ENCODE data around the gene HCFC1R1. TPM values are rescaled to one million over a fixed set of nuclear protein-coding genes. Genes with fewer than 3 reads are reported as not detected.

The HCFC1R1 gene
- total and polyA plus RNA-seq, 2 of the 8 experiments (the other 6 are each of a cell fraction or from before 2014, with no cell fraction given) = 72.7 to 138 TPM

GRCh38 chr16:3058139-3059030 lies 34.6 kb upstream of the HCFC1R1 start:
- Histone ChIP-seq H4K8ac (ENCODE audit: extremely low read depth, insufficient read depth, low read length) (peak overlapping the region; percentile 4; the same call in 1 of the 2 replicates), H3K4ac (replicated peaks; ENCODE audit: insufficient read length, low read depth, low read length) (no peak overlapping the region), H3K9me3 (ENCODE audit: insufficient read depth in 2 of 2, low read depth in 1 of 2, low read length in 1 of 2) (no peaks in the 10 kb centered on the region), H2BK5ac (ENCODE audit: low read depth, low read length) (peak overlapping the region; percentile 71; the same call in 1 of the 2 replicates), H4K5ac (ENCODE audit: insufficient read length, low read depth, low read length) (peak overlapping the region; percentile 89), H3K9ac (replicated peaks in 1 of 4; ENCODE audit: extremely low read depth in 1 of 4, low read depth in 3 of 4, low read length in 3 of 4) (peak overlapping the region in 1 of 4 experiments; percentile 58; a peak in 1 of 7 replicates), H2AFZ (ENCODE audit: low read length) (no peak overlapping the region), H3K36me3 (ENCODE audit: control insufficient read depth in 2 of 4, insufficient read depth in 4 of 4, low read length in 3 of 4) (no peaks in the 10 kb centered on the region; a peak in 1 of 8 replicates), H3K79me1 (ENCODE audit: low read depth, low read length) (no peaks in the 10 kb centered on the region), H3K18ac (ENCODE audit: extremely low read depth, low read length) (peak overlapping the region; percentile 48; the same call in 1 of the 2 replicates), H4K20me1 (replicated peaks in 1 of 2; ENCODE audit: control insufficient read depth in 1 of 2, insufficient read depth in 2 of 2, low read length in 2 of 2) (peaks cover 7% of the 10 kb centered on the region in 2 experiments), H3K56ac (replicated peaks; ENCODE audit: insufficient read length, low read depth, low read length) (no peak overlapping the region), H3K23ac (ENCODE audit: insufficient read length) (no peak overlapping the region), H3K27me3 (replicated peaks in 1 of 4; ENCODE audit: control insufficient read depth in 3 of 4, extremely low read depth in 1 of 4, insufficient read depth in 3 of 4, low read length in 3 of 4) (no peaks in the 10 kb centered on the region; a peak in 1 of 7 replicates), H2BK20ac (ENCODE audit: low read length) (no peak overlapping the region), H3K4me2 (ENCODE audit: insufficient read depth in 1 of 2, low read depth in 2 of 2, low read length in 2 of 2) (peak overlapping the region; percentile 49 to 85), H4K91ac (replicated peaks; ENCODE audit: insufficient read length, low read length) (no peak overlapping the region), H2BK12ac (ENCODE audit: low read depth, low read length) (no peak overlapping the region), H2BK15ac (ENCODE audit: low read length) (no peak overlapping the region), H3K79me2 (ENCODE audit: control insufficient read depth in 1 of 2, insufficient read depth in 2 of 2, low read length in 2 of 2) (no peaks in the 10 kb centered on the region), H2BK120ac (replicated peaks; ENCODE audit: low read depth, low read length) (no peak overlapping the region), H3K4me3 (ENCODE audit: extremely low read depth in 1 of 4, insufficient read depth in 2 of 4, low read depth in 3 of 4, low read length in 4 of 4) (peak overlapping the region; percentile 39 to 86 (median 67)), H2AK5ac (ENCODE audit: low read depth, low read length) (no peak overlapping the region), H3K23me2 (ENCODE audit: low read depth, low read length) (peaks cover 6% of the 10 kb centered on the region; the same call in 1 of the 2 replicates), H3K4me1 (replicated peaks in 1 of 4; ENCODE audit: control insufficient read depth in 3 of 4, insufficient read depth in 4 of 4, low read length in 3 of 4) (peaks cover 5 to 17% (median 6%) of the 10 kb centered on the region in 4 experiments; a peak in 6 of 7 replicates), H3K27ac (ENCODE audit: low read depth, low read length) (no peak overlapping the region), H3K14ac (ENCODE audit: insufficient read length) (no peak overlapping the region)
- CTCF ChIA-PET (ENCODE audit: partially characterized antibody) = interaction anchor here (0.6 to 8.3 kb wide), 38 partner anchors 9 to 1090 kb away, joined by 3 to 88 read pairs (median 6); partner anchors contain the start of genes MMP25, ZNF205 and ZSCAN10
- DNase-seq (ENCODE audit: low read depth in 1 of 2, low spot score in 2 of 2) (peak in 1 of 2 experiments; percentile 83), FAIRE-seq (no peak)
- WGBS, 2 experiments (ENCODE audit: extremely low coverage in 1 of 2, insufficient coverage in 1 of 2, insufficient read length in 1 of 2, insufficient replicate concordance in 2 of 2, low coverage in 1 of 2, low lambda C conversion rate in 2 of 2, missing lambda C conversion rate in 1 of 2) = 21% methylated on average over 24 of the region's 77 CpGs; no CpG with 5 or more reads in 1 of the 2 experiments
- POLR2A ChIA-PET (ENCODE audit: partially characterized antibody) = interaction anchor here (0.8 to 12.7 kb wide), 28 partner anchors 8 to 125 kb away, joined by 3 to 140 read pairs (median 5); partner anchors contain the start of genes CLDN6, CLDN9, HCFC1R1 and MMP25
- TF ChIP-seq KDM4A (IDR thresholded peaks at IDR 0.05; ENCODE audit: low read depth, low read length, severe bottlenecking) = peak; percentile 43
- no peak for TF ChIP-seq NRF1 (IDR thresholded peaks at IDR 0.05; ENCODE audit: low read depth, low read length)
- peak; percentile 11 to 14; a peak in 1 of 4 replicates for TF ChIP-seq RAD21 (IDR thresholded peaks at IDR 0.05 in 1 of 2, conservative IDR thresholded peaks at IDR 0.05 in 1 of 2; ENCODE audit: low read depth in 2 of 2, low read length in 2 of 2)
- peak; percentile 5 to 65 (median 47) for TF ChIP-seq CTCF (IDR thresholded peaks at IDR 0.05; ENCODE audit: control extremely low read depth in 1 of 3, insufficient read depth in 1 of 3, low read depth in 1 of 3, low read length in 3 of 3)
- no peak for TF ChIP-seq SIRT6 (IDR thresholded peaks at IDR 0.05; ENCODE audit: low read length)

Measured in H1 (cell line).